PFSK-1 (cell line): ENCODE measurements around the gene MAN1C1.

ENCODE experiments used
- FOXP2 ChIP-seq: optimal IDR thresholded peaks from 2 replicates; pipeline ENCODE3; 2011; ENCODE audit warnings: borderline replicate concordance, control low read depth, inconsistent platforms; ENCODE audit not compliant: insufficient read depth; ENCODE audit errors: extremely low read length, extremely low read depth
- POLR2AphosphoS5 ChIP-seq: IDR thresholded peaks from 2 replicates; pipeline ENCODE4 v1.6.1; 2012; ENCODE audit warnings: low read depth, mild to moderate bottlenecking, control low read depth, low read length, moderate library complexity
- REST ChIP-seq, 2 experiments: IDR thresholded peaks; 2 replicates each; pipeline versions ENCODE4 v1.6.1 to v1.8.0; 2011 to 2012; ENCODE audit warnings: low read depth in 2 of 2, low read length in 2 of 2, control low read depth in 1 of 2, inconsistent platforms in 1 of 2, mild to moderate bottlenecking in 1 of 2, moderate library complexity in 1 of 2; ENCODE audit not compliant: insufficient read depth in 1 of 2
- SIN3A ChIP-seq: IDR thresholded peaks from 2 replicates; pipeline ENCODE4 v1.6.1; 2012; ENCODE audit warnings: mild to moderate bottlenecking, low read length, moderate library complexity, borderline replicate concordance; ENCODE audit not compliant: insufficient read depth
- TAF1 ChIP-seq: IDR thresholded peaks from 2 replicates; pipeline ENCODE4 v1.6.1; 2012; ENCODE audit warnings: low read length, control low read depth, borderline replicate concordance; ENCODE audit not compliant: insufficient read depth

Gene MAN1C1

GRCh38 chr1:25692560-25692959 is 76.0 kb downstream of the MAN1C1 start:
- no peak for TF ChIP-seq SIN3A
- no peak for TF ChIP-seq TAF1
- no peak for TF ChIP-seq REST (IDR thresholded peaks at IDR 0.05; ENCODE audit: insufficient read depth in 1 of 2, low read depth in 2 of 2, low read length in 2 of 2)
- no peak for TF ChIP-seq POLR2AphosphoS5
- no peak for TF ChIP-seq FOXP2

- TF ChIP-seq FOXP2 (no peak), REST (IDR thresholded peaks at IDR 0.05; ENCODE audit: insufficient read depth in 1 of 2, low read depth in 2 of 2, low read length in 2 of 2) (no peak), SIN3A (no peak), POLR2AphosphoS5 (no peak), TAF1 (no peak)
Observed at GRCh38 chr1:25694167-25695007, 77.8 kb downstream of the MAN1C1 start.

GRCh38 chr1:25695090-25695770 is 78.6 kb downstream of the MAN1C1 start:
- no peak for TF ChIP-seq SIN3A

- TF ChIP-seq SIN3A (no peak), FOXP2 (no peak), TAF1 (no peak), POLR2AphosphoS5 (no peak), REST (IDR thresholded peaks at IDR 0.05; ENCODE audit: insufficient read depth in 1 of 2, low read depth in 2 of 2, low read length in 2 of 2) (no peak)
Observed at GRCh38 chr1:25695771-25696311, 79.2 kb downstream of the MAN1C1 start.

GRCh38 chr1:25697435-25698217 is 81.0 kb downstream of the MAN1C1 start:
- TF ChIP-seq REST (IDR thresholded peaks at IDR 0.05; ENCODE audit: insufficient read depth in 1 of 2, low read depth in 2 of 2, low read length in 2 of 2), result no peak
- no peak for TF ChIP-seq POLR2AphosphoS5
- TF ChIP-seq SIN3A, result no peak
- no peak for TF ChIP-seq TAF1
- no peak for TF ChIP-seq FOXP2
